Measurements from ENCODE around the gene TRAFD1. TPM values are rescaled to one million over a fixed set of nuclear protein-coding genes. Genes with fewer than 3 reads are reported as not detected.

Gene TRAFD1
- total and polyA plus RNA-seq, 9 of the 15 experiments (the other 6 are each of a cell fraction or from before 2014, with no cell fraction given) = 41.3 to 85.5 (median 54.5) TPM

DNA sequence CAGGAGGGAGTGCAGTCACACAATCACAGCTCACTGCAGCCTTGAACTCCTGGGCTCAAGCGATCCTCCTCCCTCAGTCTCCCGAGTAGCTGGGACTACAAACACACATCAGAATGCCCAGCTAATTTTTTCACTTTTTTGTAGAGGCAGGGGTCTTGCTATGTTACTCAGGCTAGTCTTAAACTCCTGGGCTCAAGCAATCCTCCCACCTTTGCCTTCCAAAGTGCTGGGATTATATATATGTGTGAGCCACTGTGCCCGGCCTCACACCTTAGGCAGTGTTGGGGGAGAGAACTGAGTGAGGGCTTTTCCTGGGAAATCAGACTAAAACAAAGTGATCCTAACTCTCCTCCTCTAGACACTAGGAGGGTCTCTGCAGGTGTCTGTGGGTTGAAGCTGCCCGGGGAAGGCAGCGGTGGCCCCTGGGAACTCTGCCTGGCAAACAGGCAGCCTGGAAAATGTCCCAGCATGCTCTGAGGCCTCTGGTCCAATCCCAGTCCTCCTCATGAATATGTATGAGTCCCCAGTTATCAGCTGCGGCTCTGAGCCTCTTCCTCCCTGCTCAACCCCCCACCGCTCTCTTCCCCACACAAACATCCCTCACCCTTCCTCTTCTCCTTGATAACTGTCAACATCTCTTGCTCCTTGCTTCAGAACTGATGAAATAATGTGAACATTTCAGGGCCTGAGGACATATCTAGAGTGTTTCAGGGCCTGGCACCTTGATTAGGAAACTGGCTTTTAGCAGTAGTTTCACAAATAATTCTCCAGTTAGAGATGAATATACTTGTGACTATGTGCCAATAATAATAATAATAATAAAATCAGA lies 8.9 kb upstream of the TRAFD1 start (continued):
- TF ChIP-seq, protein P1, sequence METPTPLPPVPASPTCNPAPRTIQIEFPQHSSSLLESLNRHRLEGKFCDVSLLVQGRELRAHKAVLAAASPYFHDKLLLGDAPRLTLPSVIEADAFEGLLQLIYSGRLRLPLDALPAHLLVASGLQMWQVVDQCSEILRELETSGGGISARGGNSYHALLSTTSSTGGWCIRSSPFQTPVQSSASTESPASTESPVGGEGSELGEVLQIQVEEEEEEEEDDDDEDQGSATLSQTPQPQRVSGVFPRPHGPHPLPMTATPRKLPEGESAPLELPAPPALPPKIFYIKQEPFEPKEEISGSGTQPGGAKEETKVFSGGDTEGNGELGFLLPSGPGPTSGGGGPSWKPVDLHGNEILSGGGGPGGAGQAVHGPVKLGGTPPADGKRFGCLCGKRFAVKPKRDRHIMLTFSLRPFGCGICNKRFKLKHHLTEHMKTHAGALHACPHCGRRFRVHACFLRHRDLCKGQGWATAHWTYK (CRISPR knock-in tag; IDR thresholded peaks at IDR 0.05) = 0 out of 2 replicates have a peak, but pooled peaks have one; percentile 38
- TF ChIP-seq ETS2 (tag; IDR thresholded peaks at IDR 0.05; ENCODE audit: borderline replicate concordance, poor library complexity, severe bottlenecking) (no peak), AFF4 (CRISPR knock-in tag; IDR thresholded peaks at IDR 0.05) (no peak), TAL1 (IDR thresholded peaks at IDR 0.05) (peak; percentile 23; the same call in 1 of the 2 replicates), CTBP1 (IDR thresholded peaks at IDR 0.05; ENCODE audit: borderline replicate concordance) (peak; percentile 74; the same call in 1 of the 2 replicates), DPF2 (IDR thresholded peaks at IDR 0.05) (peak; percentile 76), CCAR2 (IDR thresholded peaks at IDR 0.05; ENCODE audit: low read depth, low read length) (no peak), ESRRA (IDR thresholded peaks at IDR 0.05; ENCODE audit: borderline replicate concordance, low read depth) (peak; percentile 20; the same call in 1 of the 2 replicates), TEAD2 (tag; IDR thresholded peaks at IDR 0.05) (no peak), MCM5 (IDR thresholded peaks at IDR 0.05; ENCODE audit: low read depth) (no peak), HMG20B (CRISPR knock-in tag; IDR thresholded peaks at IDR 0.05) (no peak), TBP (optimal IDR thresholded peaks at IDR 0.05; ENCODE audit: low read depth, low read length) (peak; percentile 54)
- TF ChIP-seq, protein P2, sequence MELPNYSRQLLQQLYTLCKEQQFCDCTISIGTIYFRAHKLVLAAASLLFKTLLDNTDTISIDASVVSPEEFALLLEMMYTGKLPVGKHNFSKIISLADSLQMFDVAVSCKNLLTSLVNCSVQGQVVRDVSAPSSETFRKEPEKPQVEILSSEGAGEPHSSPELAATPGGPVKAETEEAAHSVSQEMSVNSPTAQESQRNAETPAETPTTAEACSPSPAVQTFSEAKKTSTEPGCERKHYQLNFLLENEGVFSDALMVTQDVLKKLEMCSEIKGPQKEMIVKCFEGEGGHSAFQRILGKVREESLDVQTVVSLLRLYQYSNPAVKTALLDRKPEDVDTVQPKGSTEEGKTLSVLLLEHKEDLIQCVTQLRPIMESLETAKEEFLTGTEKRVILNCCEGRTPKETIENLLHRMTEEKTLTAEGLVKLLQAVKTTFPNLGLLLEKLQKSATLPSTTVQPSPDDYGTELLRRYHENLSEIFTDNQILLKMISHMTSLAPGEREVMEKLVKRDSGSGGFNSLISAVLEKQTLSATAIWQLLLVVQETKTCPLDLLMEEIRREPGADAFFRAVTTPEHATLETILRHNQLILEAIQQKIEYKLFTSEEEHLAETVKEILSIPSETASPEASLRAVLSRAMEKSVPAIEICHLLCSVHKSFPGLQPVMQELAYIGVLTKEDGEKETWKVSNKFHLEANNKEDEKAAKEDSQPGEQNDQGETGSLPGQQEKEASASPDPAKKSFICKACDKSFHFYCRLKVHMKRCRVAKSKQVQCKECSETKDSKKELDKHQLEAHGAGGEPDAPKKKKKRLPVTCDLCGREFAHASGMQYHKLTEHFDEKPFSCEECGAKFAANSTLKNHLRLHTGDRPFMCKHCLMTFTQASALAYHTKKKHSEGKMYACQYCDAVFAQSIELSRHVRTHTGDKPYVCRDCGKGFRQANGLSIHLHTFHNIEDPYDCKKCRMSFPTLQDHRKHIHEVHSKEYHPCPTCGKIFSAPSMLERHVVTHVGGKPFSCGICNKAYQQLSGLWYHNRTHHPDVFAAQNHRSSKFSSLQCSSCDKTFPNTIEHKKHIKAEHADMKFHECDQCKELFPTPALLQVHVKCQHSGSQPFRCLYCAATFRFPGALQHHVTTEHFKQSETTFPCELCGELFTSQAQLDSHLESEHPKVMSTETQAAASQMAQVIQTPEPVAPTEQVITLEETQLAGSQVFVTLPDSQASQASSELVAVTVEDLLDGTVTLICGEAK (IDR thresholded peaks at IDR 0.05) = 0 out of 2 replicates have a peak, but pooled peaks have one; percentile 26
- TF ChIP-seq, protein P2 (CRISPR knock-in tag; IDR thresholded peaks at IDR 0.05) = no peak
